Caco-2 (cell line): ENCODE data around the gene ASB16. TPM values are rescaled to one million over a fixed set of nuclear protein-coding genes. Genes with fewer than 3 reads are reported as not detected.

Experiments used
- BruUV-seq: library from RNA; stranded (reverse); fragments of 400-500 nt; replicated peaks from 2 replicates; lab custom pipeline; 2021; lab: Mats Ljungman, UMichigan
- CTCF ChIA-PET: fragments of 300-600 bp; sonication (Branson Sonifier 250); formaldehyde crosslinking; loops from one replicate; lab custom pipeline; 2022; ENCODE audit warnings: antibody characterized with exemption; lab: Charles Lee
- POLR2A ChIA-PET: fragments of 300-600 bp; sonication (Branson Sonifier 250); formaldehyde crosslinking; loops from one replicate; lab custom pipeline; 2022; ENCODE audit warnings: antibody characterized with exemption; lab: Charles Lee
- DNase-seq, 2 experiments: peaks; one replicate each; pipeline versions ENCODE4 v3.0.0 to v3.0.0-alpha.2; 2020 to 2022
- H3K27me3 ChIP-seq: replicated peaks from 2 replicates; pipeline ENCODE4 v1.6.0; 2011; ENCODE audit warnings: low read length; ENCODE audit not compliant: control insufficient read depth, insufficient read depth
- H3K36me3 ChIP-seq: 2 replicates; pipeline ENCODE4 v1.5.1; 2011; ENCODE audit warnings: low read length; ENCODE audit not compliant: control insufficient read depth, insufficient read depth
- H3K4me1 ChIP-seq: fragments of 250-450 bp; sonication (Bioruptor Pico); 2 replicates; pipeline ENCODE4 v1.5.1; 2020; ENCODE audit warnings: mild to moderate bottlenecking
- H3K4me3 ChIP-seq: 2 replicates; pipeline ENCODE4 v1.5.1; 2011; ENCODE audit warnings: low read depth, mild to moderate bottlenecking, control low read depth, low read length
- H3K9me3 ChIP-seq: fragments of 250-450 bp; sonication (Bioruptor Pico); 2 replicates; pipeline ENCODE4 v1.5.1; 2020; ENCODE audit warnings: mild to moderate bottlenecking, moderate library complexity
- H3K27ac Mint-ChIP-seq: one replicate; pipeline ENCODE4 v1.8.0; 2022; ENCODE audit warnings: mixed read lengths; ENCODE audit not compliant: unreplicated experiment
- H3K27me3 Mint-ChIP-seq: one replicate; pipeline ENCODE4 v1.8.0; 2022; ENCODE audit warnings: mixed read lengths; ENCODE audit not compliant: insufficient read depth, unreplicated experiment
- H3K36me3 Mint-ChIP-seq: one replicate; pipeline ENCODE4 v1.8.0; 2022; ENCODE audit warnings: mild to moderate bottlenecking, mixed read lengths; ENCODE audit not compliant: insufficient read depth, unreplicated experiment
- H3K4me1 Mint-ChIP-seq: one replicate; pipeline ENCODE4 v1.8.0; 2022; ENCODE audit warnings: low read depth, mixed read lengths; ENCODE audit not compliant: unreplicated experiment
- H3K4me3 Mint-ChIP-seq: one replicate; pipeline ENCODE4 v1.8.0; 2022; ENCODE audit warnings: mild to moderate bottlenecking, moderate library complexity, mixed read lengths; ENCODE audit not compliant: unreplicated experiment
- H3K9me3 Mint-ChIP-seq: one replicate; pipeline ENCODE4 v1.8.0; 2022; ENCODE audit warnings: mixed read lengths; ENCODE audit not compliant: unreplicated experiment
- CTCF ChIP-seq, 2 experiments: fragments of 200-600 bp in 1 of 2; IDR thresholded peaks; 1 replicate in 1 of 2; 2 replicates in 1 of 2; pipeline versions ENCODE4 v1.5.1 to v1.8.0; 2011 to 2022; ENCODE audit warnings: antibody characterized with exemption in 1 of 2, control low read depth in 1 of 2, inconsistent platforms in 1 of 2, low read depth in 1 of 2, low read length in 1 of 2, mild to moderate bottlenecking in 1 of 2, moderate library complexity in 1 of 2; ENCODE audit not compliant: insufficient read depth in 1 of 2, severe bottlenecking in 1 of 2, unreplicated experiment in 1 of 2
- intact Hi-C: fragments of 100-400 bp; cut with micrococcal nuclease; formaldehyde crosslinking; loops from one replicate; pipeline ENCODE4 v1.10.0; 2022; ENCODE audit not compliant: unreplicated experiment
- total RNA-seq: library from RNA; stranded (reverse); gene quantifications from 2 replicates; pipeline ENCODE4 v1.2.3, GENCODE V29; 2022

Gene ASB16
- total RNA-seq, 1 experiment from 2014 or later: not detected

DNA sequence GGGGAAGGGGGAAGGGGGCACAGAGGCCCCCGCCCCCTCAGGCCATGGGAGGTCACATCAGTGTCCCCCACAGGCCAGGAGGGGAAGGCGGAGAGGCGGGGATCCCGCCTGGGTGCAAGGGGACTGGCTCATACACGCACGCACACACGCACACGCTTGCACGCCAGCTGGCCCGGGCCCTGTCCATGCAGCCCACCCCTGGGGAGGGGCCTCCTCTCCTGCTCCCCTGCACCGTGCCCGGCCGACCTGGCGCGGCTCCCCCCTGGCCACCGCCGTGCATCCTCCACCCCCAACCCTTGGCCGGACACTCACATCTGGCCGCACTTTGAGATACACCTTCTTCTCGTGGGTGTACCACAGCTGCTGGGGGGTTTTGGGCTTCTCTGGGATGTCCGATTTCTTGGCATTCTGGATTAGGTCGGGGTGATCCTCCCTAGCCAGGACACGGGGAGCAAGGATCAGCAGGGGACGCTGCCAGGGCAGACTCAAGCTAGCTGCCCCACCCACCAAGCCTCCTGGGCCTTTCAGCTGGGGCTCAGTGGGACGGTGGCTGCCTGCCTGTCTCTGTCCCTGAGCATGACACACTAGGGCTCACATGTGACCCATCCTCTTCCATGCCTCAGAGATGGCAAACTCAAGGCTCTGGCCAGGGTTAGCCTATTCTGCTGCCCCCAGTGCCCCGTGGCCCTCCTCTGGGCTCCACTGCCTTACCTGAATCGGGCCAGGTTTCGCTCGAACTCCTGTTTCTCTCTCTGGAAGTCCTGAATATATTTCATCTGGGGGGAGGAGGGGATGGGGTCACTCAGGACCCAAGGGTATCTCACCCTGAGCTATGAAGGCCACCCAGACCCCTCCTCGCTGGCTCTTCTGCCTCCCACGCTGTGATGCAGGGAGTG, 42.3 kb downstream of the ASB16 start:
- H3K27me3 Mint-ChIP-seq: no peaks in the 10 kb centered on the region
- no peak for DNase-seq
- no peaks in the 10 kb centered on the region for H3K9me3 ChIP-seq
- TF ChIP-seq CTCF (IDR thresholded peaks at IDR 0.05; ENCODE audit: insufficient read depth in 1 of 2, low read depth in 1 of 2, low read length in 1 of 2, severe bottlenecking in 1 of 2, unreplicated experiment in 1 of 2): no peak
- H3K36me3 Mint-ChIP-seq: peaks cover 81% of the 10 kb centered on the region
- CTCF ChIA-PET: no interaction called here
- POLR2A ChIA-PET: no interaction called here
- H3K36me3 ChIP-seq: peaks cover 11% of the 10 kb centered on the region
- no peaks in the 10 kb centered on the region for H3K9me3 Mint-ChIP-seq
- no peaks in the 10 kb centered on the region for H3K27me3 ChIP-seq
- no TSS peak for BruUV-seq
- H3K4me1 Mint-ChIP-seq: no peaks in the 10 kb centered on the region
- peaks cover 4% of the 10 kb centered on the region; the same call in 1 of the 2 replicates for H3K4me1 ChIP-seq
- no peak overlapping the region for H3K4me3 Mint-ChIP-seq
- H3K27ac Mint-ChIP-seq: no peak overlapping the region
- intact Hi-C loops: no loop called here
- H3K4me3 ChIP-seq: no peak overlapping the region

DNA sequence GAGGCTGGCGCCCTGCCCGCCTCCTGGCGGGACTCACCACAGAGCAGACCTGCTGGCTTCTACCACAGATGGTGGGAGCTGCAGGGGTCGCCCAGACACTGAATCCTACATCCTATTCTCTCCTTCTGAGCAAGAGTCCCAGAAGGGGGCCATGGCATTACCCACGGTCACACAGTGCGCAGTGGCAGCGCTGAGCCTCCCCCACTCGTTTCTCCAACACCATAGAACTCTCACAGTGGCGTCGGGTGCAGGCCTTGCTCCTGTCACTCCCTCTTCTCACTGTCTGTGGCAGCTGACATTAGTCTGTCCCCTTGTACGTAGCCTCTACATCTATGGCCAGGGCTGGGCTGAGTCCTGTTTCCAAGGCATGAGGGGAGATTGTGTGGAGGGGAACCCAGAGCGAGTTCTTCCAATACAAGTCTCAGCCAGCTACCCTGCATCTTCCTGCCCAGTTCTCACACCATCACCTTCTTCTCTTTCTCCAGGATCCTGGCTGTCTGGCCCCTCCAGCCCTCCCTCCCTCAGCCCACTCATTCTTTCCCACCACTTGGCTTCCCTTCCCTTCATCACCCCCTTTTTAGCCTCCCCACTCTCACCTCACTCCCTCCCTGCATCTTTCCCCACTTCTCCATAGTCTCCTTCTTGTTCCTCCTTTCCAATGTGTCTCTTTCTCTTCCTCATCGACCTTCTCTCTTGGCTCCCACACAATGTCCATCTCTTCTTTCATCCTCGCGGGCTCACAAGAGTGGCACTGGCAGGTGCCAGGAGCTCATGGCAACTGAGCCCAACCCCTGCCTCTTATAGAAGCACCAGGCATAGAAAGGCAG, 43.1 kb downstream of the ASB16 start:
- peaks cover 11% of the 10 kb centered on the region for H3K36me3 ChIP-seq
- CTCF ChIA-PET: no interaction called here
- intact Hi-C loops: no loop called here
- peaks cover 73% of the 10 kb centered on the region for H3K36me3 Mint-ChIP-seq
- no peaks in the 10 kb centered on the region for H3K27me3 ChIP-seq
- H3K4me1 Mint-ChIP-seq: no peaks in the 10 kb centered on the region
- TF ChIP-seq CTCF (IDR thresholded peaks at IDR 0.05; ENCODE audit: insufficient read depth in 1 of 2, low read depth in 1 of 2, low read length in 1 of 2, severe bottlenecking in 1 of 2, unreplicated experiment in 1 of 2): no peak
- H3K9me3 Mint-ChIP-seq: no peaks in the 10 kb centered on the region
- DNase-seq: no peak
- no peaks in the 10 kb centered on the region for H3K9me3 ChIP-seq
- no peak overlapping the region for H3K4me3 Mint-ChIP-seq
- H3K4me1 ChIP-seq: peaks cover 5% of the 10 kb centered on the region; the same call in 1 of the 2 replicates
- no TSS peak for BruUV-seq
- H3K27me3 Mint-ChIP-seq: no peaks in the 10 kb centered on the region
- no peak overlapping the region for H3K27ac Mint-ChIP-seq
- POLR2A ChIA-PET: no interaction called here
- no peak overlapping the region for H3K4me3 ChIP-seq

DNA sequence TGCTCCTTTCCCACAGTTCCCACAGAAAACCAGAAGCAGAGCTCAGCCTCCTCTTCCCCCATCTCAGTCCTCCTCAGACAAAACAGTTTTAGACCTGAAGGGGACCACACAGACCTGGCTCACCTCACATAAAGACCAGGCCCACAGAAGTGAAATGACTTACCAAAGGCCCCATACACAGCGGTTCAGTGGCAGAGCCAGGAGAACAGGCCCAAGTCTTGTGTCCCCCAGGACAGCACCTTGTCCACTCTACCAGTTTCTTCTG, 43.7 kb downstream of the ASB16 start:
- intact Hi-C loops: no loop called here
- no peaks in the 10 kb centered on the region for H3K27me3 Mint-ChIP-seq
- no peaks in the 10 kb centered on the region for H3K4me1 Mint-ChIP-seq
- POLR2A ChIA-PET: no interaction called here
- H3K4me3 Mint-ChIP-seq: no peak overlapping the region
- no peak for TF ChIP-seq CTCF (IDR thresholded peaks at IDR 0.05; ENCODE audit: insufficient read depth in 1 of 2, low read depth in 1 of 2, low read length in 1 of 2, severe bottlenecking in 1 of 2, unreplicated experiment in 1 of 2)
- Histone ChIP-seq H3K36me3 (peaks cover 11% of the 10 kb centered on the region), H3K4me1 (peaks cover 5% of the 10 kb centered on the region; the same call in 1 of the 2 replicates), H3K9me3 (no peaks in the 10 kb centered on the region), H3K4me3 (no peak overlapping the region), H3K27me3 (no peaks in the 10 kb centered on the region)
- peaks cover 67% of the 10 kb centered on the region for H3K36me3 Mint-ChIP-seq
- no peak for DNase-seq
- H3K9me3 Mint-ChIP-seq: no peaks in the 10 kb centered on the region
- no TSS peak for BruUV-seq
- CTCF ChIA-PET: no interaction called here
- no peak overlapping the region for H3K27ac Mint-ChIP-seq
